WTC11 (cell line): ENCODE data around the gene CCDC178. TPM values are rescaled to one million over a fixed set of nuclear protein-coding genes. Genes with fewer than 3 reads are reported as not detected.

ENCODE experiments used
- ATAC-seq: fragments of 200-7000 bp; cut with Tn5 transposase; 2 replicates; pipeline ENCODE4 v1.10.0; 2021; ENCODE audit warnings: mild to moderate bottlenecking, moderate library complexity
- CTCF ChIA-PET: fragments of 300-600 bp; sonication (Branson Sonifier 250); formaldehyde crosslinking; loops from one replicate; lab custom pipeline; 2021; ENCODE audit warnings: antibody characterized with exemption; lab: Charles Lee
- POLR2A ChIA-PET: fragments of 350-600 bp; sonication (Branson Sonifier 250); formaldehyde crosslinking; loops from one replicate; lab custom pipeline; 2021; ENCODE audit warnings: antibody characterized with exemption; lab: Charles Lee
- DNase-seq: peaks from one replicate; pipeline ENCODE4 v3.0.0; 2021; ENCODE audit warnings: low spot score
- H3K27ac Mint-ChIP-seq: 2 replicates; pipeline ENCODE4 v1.8.0; 2021; ENCODE audit warnings: mixed read lengths
- H3K27me3 Mint-ChIP-seq: 2 replicates; pipeline ENCODE4 v1.8.0; 2021; ENCODE audit warnings: low read depth, mild to moderate bottlenecking, moderate library complexity, mixed read lengths
- H3K36me3 Mint-ChIP-seq: 2 replicates; pipeline ENCODE4 v1.8.0; 2021; ENCODE audit warnings: mixed read lengths
- H3K4me1 Mint-ChIP-seq: 2 replicates; pipeline ENCODE4 v1.8.0; 2022; ENCODE audit warnings: mixed read lengths
- H3K4me3 Mint-ChIP-seq: 2 replicates; pipeline ENCODE4 v1.8.0; 2021; ENCODE audit warnings: mild to moderate bottlenecking, moderate library complexity, mixed read lengths
- H3K9me3 Mint-ChIP-seq: 2 replicates; pipeline ENCODE4 v1.8.0; 2021; ENCODE audit warnings: mixed read lengths
- AFF4 ChIP-seq: sonication (generic); formaldehyde crosslinking; IDR thresholded peaks from 2 replicates; pipeline ENCODE4 v1.8.1; 2023; ENCODE audit warnings: mild to moderate bottlenecking, missing genetic modification reagents, borderline replicate concordance
- CBFB ChIP-seq: sonication (generic); formaldehyde crosslinking; IDR thresholded peaks from 2 replicates; pipeline ENCODE4 v1.8.1; 2022; ENCODE audit warnings: mild to moderate bottlenecking, low read depth, missing genetic modification reagents
- CDX4 ChIP-seq: fragments of 250-450 bp; sonication (Bioruptor Pico); IDR thresholded peaks from 2 replicates; pipeline ENCODE4 v1.9.0; 2021; ENCODE audit warnings: moderate library complexity, mild to moderate bottlenecking, inconsistent platforms, borderline replicate concordance
- CREM ChIP-seq: sonication (generic); formaldehyde crosslinking; IDR thresholded peaks from 2 replicates; pipeline ENCODE4 v1.8.1; 2022; ENCODE audit warnings: mild to moderate bottlenecking, missing genetic modification reagents, moderate library complexity
- CTCF ChIP-seq: fragments of 200-600 bp; IDR thresholded peaks from 2 replicates; pipeline ENCODE4 v1.8.0; 2022; ENCODE audit warnings: antibody characterized with exemption
- E2F4 ChIP-seq: sonication (generic); formaldehyde crosslinking; IDR thresholded peaks from 2 replicates; pipeline ENCODE4 v1.8.1; 2022; ENCODE audit warnings: low read depth, mild to moderate bottlenecking, moderate library complexity, missing genetic modification reagents, borderline replicate concordance
- FOXJ3 ChIP-seq: sonication (generic); formaldehyde crosslinking; IDR thresholded peaks from 2 replicates; pipeline ENCODE4 v1.9.0; 2021; ENCODE audit warnings: missing genetic modification reagents, mild to moderate bottlenecking, borderline replicate concordance
- FOXK1 ChIP-seq: sonication (generic); formaldehyde crosslinking; IDR thresholded peaks from 2 replicates; pipeline ENCODE4 v1.8.0; 2022; ENCODE audit warnings: mild to moderate bottlenecking, moderate library complexity, missing genetic modification reagents
- GABPB1 ChIP-seq: sonication (generic); formaldehyde crosslinking; IDR thresholded peaks from 2 replicates; pipeline ENCODE4 v1.8.1; 2023; ENCODE audit warnings: mild to moderate bottlenecking, missing genetic modification reagents
- JUN ChIP-seq: sonication (generic); formaldehyde crosslinking; IDR thresholded peaks from 2 replicates; pipeline ENCODE4 v1.8.0; 2023; ENCODE audit warnings: mild to moderate bottlenecking, missing genetic modification reagents
- MLX ChIP-seq: sonication (generic); formaldehyde crosslinking; IDR thresholded peaks from 2 replicates; pipeline ENCODE4 v1.8.1; 2023; ENCODE audit warnings: mild to moderate bottlenecking, missing genetic modification reagents, moderate library complexity
- MXD4 ChIP-seq: fragments of 250-450 bp; sonication (Bioruptor Pico); IDR thresholded peaks from 2 replicates; pipeline ENCODE4 v1.8.0; 2021; ENCODE audit warnings: mild to moderate bottlenecking, moderate library complexity, borderline replicate concordance
- RORB ChIP-seq: fragments of 250-450 bp; sonication (Bioruptor Pico); IDR thresholded peaks from 2 replicates; pipeline ENCODE4 v1.9.0; 2021; ENCODE audit warnings: mild to moderate bottlenecking
- SMAD4 ChIP-seq: sonication (generic); formaldehyde crosslinking; IDR thresholded peaks from 2 replicates; pipeline ENCODE4 v1.8.0; 2022; ENCODE audit warnings: mild to moderate bottlenecking, missing genetic modification reagents
- STAT6 ChIP-seq: sonication (generic); formaldehyde crosslinking; conservative IDR thresholded peaks from 2 replicates; pipeline ENCODE4 v1.8.1; 2023; ENCODE audit warnings: mild to moderate bottlenecking, low read depth, missing genetic modification reagents, moderate library complexity
- USF1 ChIP-seq: sonication (generic); formaldehyde crosslinking; IDR thresholded peaks from 2 replicates; pipeline ENCODE4 v1.8.0; 2022; ENCODE audit warnings: mild to moderate bottlenecking, missing genetic modification reagents
- ZMAT4 ChIP-seq: fragments of 250-450 bp; sonication (Bioruptor Pico); IDR thresholded peaks from 2 replicates; pipeline ENCODE4 v1.9.0; 2021; ENCODE audit warnings: mild to moderate bottlenecking
- ZNF138 ChIP-seq: sonication (generic); formaldehyde crosslinking; conservative IDR thresholded peaks from 2 replicates; pipeline ENCODE4 v1.8.1; 2022; ENCODE audit warnings: mild to moderate bottlenecking, moderate library complexity, missing genetic modification reagents
- total RNA-seq: library from RNA; stranded (reverse); gene quantifications from 3 replicates; pipeline ENCODE4 v1.2.3, GENCODE V29; 2021

The CCDC178 gene
- total RNA-seq, 1 experiment from 2014 or later, result 0.20 TPM

GRCh38 chr18:33432857-33433256 is 7.7 kb downstream of the CCDC178 start:
- TF ChIP-seq JUN (CRISPR knock-in tag), result no peak
- TF ChIP-seq MXD4 (CRISPR knock-in tag), result no peak
- TF ChIP-seq STAT6 (CRISPR knock-in tag), result no peak
- no peak for TF ChIP-seq CBFB
- TF ChIP-seq E2F4 (CRISPR knock-in tag), result no peak
- no peak for TF ChIP-seq FOXK1
- no peak for TF ChIP-seq FOXJ3 (CRISPR knock-in tag)
- TF ChIP-seq GABPB1, result no peak
- TF ChIP-seq MLX (CRISPR knock-in tag), result no peak
- TF ChIP-seq CREM (CRISPR knock-in tag), result no peak
- TF ChIP-seq, all 79 proteins: peak for 0
- Mint-ChIP-seq H3K27me3 (no peaks in the 10 kb centered on the region), H3K27ac (no peak overlapping the region), H3K4me3 (no peak overlapping the region), H3K36me3 (no peaks in the 10 kb centered on the region), H3K9me3 (no peaks in the 10 kb centered on the region), H3K4me1 (no peaks in the 10 kb centered on the region)
- POLR2A ChIA-PET, result no interaction called here
- CTCF ChIA-PET, result no interaction called here
- DNase-seq (no peak), ATAC-seq (no peak)

- Mint-ChIP-seq H3K4me3 (no peak overlapping the region), H3K4me1 (no peaks in the 10 kb centered on the region), H3K27ac (no peak overlapping the region), H3K9me3 (no peaks in the 10 kb centered on the region), H3K27me3 (no peaks in the 10 kb centered on the region), H3K36me3 (no peaks in the 10 kb centered on the region)
- TF ChIP-seq RORB (CRISPR knock-in tag), result no peak
- DNase-seq, result no peak
- ChIA-PET CTCF (no interaction called here), POLR2A (no interaction called here)
- ATAC-seq, result no peak
Measured at GRCh38 chr18:33427549-33427948, 13.0 kb downstream of the CCDC178 start.

- ChIA-PET POLR2A (no interaction called here), CTCF (interaction anchor here (1.7 kb wide), 1 partner anchor 193 kb away, joined by 8 read pairs; no protein-coding TSS in a partner anchor)
- H3K27me3 Mint-ChIP-seq, result no peaks in the 10 kb centered on the region
- H3K4me1 Mint-ChIP-seq, result no peaks in the 10 kb centered on the region
- H3K4me3 Mint-ChIP-seq, result no peak overlapping the region
- H3K36me3 Mint-ChIP-seq, result no peaks in the 10 kb centered on the region
- no peak overlapping the region for H3K27ac Mint-ChIP-seq
- ATAC-seq (no peak), DNase-seq (no peak)
- H3K9me3 Mint-ChIP-seq, result 0 out of 2 replicates have a peak, but pooled peaks cover 3% of the 10 kb centered on the region
- no peak for TF ChIP-seq USF1 (CRISPR knock-in tag)
- no peak for TF ChIP-seq ZMAT4
- TF ChIP-seq CDX4 (CRISPR knock-in tag), result no peak
- TF ChIP-seq AFF4 (CRISPR knock-in tag), result no peak
- TF ChIP-seq ZNF138 (CRISPR knock-in tag), result no peak
- TF ChIP-seq SMAD4, result no peak
- no peak for TF ChIP-seq CTCF
Measured at GRCh38 chr18:33424266-33424946, 16.1 kb downstream of the CCDC178 start.
